T follicular helper cell (primary cell): ENCODE results near the gene MYH15.

Experiments
- DNase-seq: peaks from one replicate; pipeline ENCODE4 v3.0.0-alpha.2; 2020; ENCODE audit warnings: low read depth

The MYH15 gene

GRCh38 chr3:108334701-108335100 is 175.7 kb downstream of the MYH15 start:
- DNase-seq = no peak

DNA sequence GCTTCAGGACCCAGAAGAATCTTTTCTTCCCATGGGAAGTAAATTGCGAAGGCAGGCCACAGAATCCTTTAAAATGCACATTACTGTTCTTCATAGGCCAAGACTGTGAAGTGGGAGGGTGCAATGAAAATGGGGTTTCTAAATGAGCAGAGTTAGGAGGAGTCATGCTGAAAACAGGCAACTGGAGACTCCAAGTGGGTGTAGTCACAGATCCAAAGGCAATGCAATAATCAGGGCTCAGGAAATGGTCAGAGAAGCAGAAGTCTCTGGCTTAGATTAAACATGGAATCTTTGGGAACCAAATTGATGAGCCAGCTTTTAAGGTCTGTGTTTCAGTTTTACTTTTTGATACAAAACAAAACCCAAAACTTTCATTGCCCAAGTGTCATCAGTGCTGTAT is 176.4 kb downstream of the MYH15 start:
- no peak for DNase-seq

- no peak for DNase-seq
Observed at GRCh38 chr3:108331792-108332191, 178.6 kb downstream of the MYH15 start.
